B cell (primary cell): ENCODE measurements around the gene GNG10. TPM values are rescaled to one million over a fixed set of nuclear protein-coding genes. Genes with fewer than 3 reads are reported as not detected.

Experiments
- ATAC-seq: fragments of 200-7000 bp; cut with Tn5 transposase; one replicate; pipeline ENCODE4 v1.10.0; 2021; ENCODE audit warnings: low read depth, mild to moderate bottlenecking, moderate number of reproducible peaks, moderate library complexity
- CTCF ChIA-PET: fragments of 350-600 bp; sonication (Branson Sonifier 250); formaldehyde crosslinking; loops from one replicate; lab custom pipeline; 2021; ENCODE audit warnings: antibody characterized with exemption, inconsistent platforms; lab: Charles Lee
- POLR2A ChIA-PET: fragments of 350-600 bp; sonication (Branson Sonifier 250); formaldehyde crosslinking; loops from one replicate; lab custom pipeline; 2021; ENCODE audit warnings: antibody characterized with exemption; lab: Charles Lee
- DNase-seq: peaks from one replicate; pipeline ENCODE4 v3.0.0; 2013
- H2AFZ ChIP-seq: 2 replicates; pipeline ENCODE4 v1.6.1; 2012; ENCODE audit warnings: mild to moderate bottlenecking, low read depth, low read length; ENCODE audit not compliant: insufficient read depth, poor library complexity, severe bottlenecking
- H3K27ac ChIP-seq, 2 donors: 1 replicate in 1 of 2; 2 replicates in 1 of 2; pipeline ENCODE4 v1.5.1; 2012 to 2013; ENCODE audit warnings: low read length in 2 of 2, mild to moderate bottlenecking in 2 of 2, moderate library complexity in 1 of 2
- H3K27me3 ChIP-seq, 4 experiments: fragments of 200-600 bp in 1 of 4; sonication (generic) in 1 of 4; replicated peaks in 1 of 4; 1 replicate in 2 of 4; 2 replicates in 2 of 4; pipeline versions ENCODE4 v1.6.1 to v1.7.0; 2013 to 2016; ENCODE audit warnings: low read length in 3 of 4, mild to moderate bottlenecking in 2 of 4, mixed read lengths in 1 of 4, moderate library complexity in 1 of 4; ENCODE audit not compliant: insufficient read depth in 4 of 4, control insufficient read depth in 3 of 4; ENCODE audit errors: control extremely low read depth in 1 of 4
- H3K36me3 ChIP-seq, 2 experiments: replicated peaks in 1 of 2; 1 replicate in 1 of 2; 2 replicates in 1 of 2; pipeline versions ENCODE4 v1.6.1 to v1.7.1; 2013; ENCODE audit warnings: low read length in 1 of 2; ENCODE audit not compliant: insufficient read depth in 2 of 2, control insufficient read depth in 1 of 2; ENCODE audit errors: control extremely low read depth in 1 of 2, extremely low read depth in 1 of 2
- H3K4me1 ChIP-seq, 2 donors: fragments of 200-600 bp in 1 of 2; sonication (generic) in 1 of 2; 1 replicate in 1 of 2; 2 replicates in 1 of 2; pipeline versions ENCODE4 v1.5.1 to v1.6.1; 2013 to 2017; ENCODE audit warnings: low read length in 2 of 2; ENCODE audit not compliant: control insufficient read depth in 2 of 2, insufficient read depth in 2 of 2
- H3K4me2 ChIP-seq: replicated peaks from 2 replicates; pipeline ENCODE3; 2012; ENCODE audit warnings: mild to moderate bottlenecking, low read depth, low read length; ENCODE audit not compliant: poor library complexity, severe bottlenecking
- H3K4me3 ChIP-seq, 5 experiments: fragments of 200-600 bp in 1 of 5; sonication (generic) in 1 of 5; 1 replicate in 3 of 5; 2 replicates in 2 of 5; pipeline versions ENCODE4 v1.5.1 to v1.7.0; 2011 to 2016; ENCODE audit warnings: low read length in 4 of 5, mild to moderate bottlenecking in 4 of 5, low read depth in 2 of 5, control low read depth in 1 of 5, moderate library complexity in 1 of 5; ENCODE audit not compliant: insufficient read depth in 1 of 5; ENCODE audit errors: control extremely low read depth in 1 of 5, extremely low read depth in 1 of 5
- H3K79me2 ChIP-seq: fragments of 200-600 bp; sonication (generic); one replicate; pipeline ENCODE4 v1.6.0; 2016; ENCODE audit warnings: low read length; ENCODE audit not compliant: control insufficient read depth, insufficient read depth
- H3K9ac ChIP-seq: fragments of 200-600 bp; sonication (generic); 2 replicates; pipeline ENCODE4 v1.6.1; 2017; ENCODE audit warnings: mild to moderate bottlenecking, low read length, moderate library complexity
- H3K9me3 ChIP-seq, 3 donors: one replicate each; pipeline versions ENCODE4 v1.6.1 to v1.7.1; 2013; ENCODE audit warnings: low read length in 2 of 3; ENCODE audit not compliant: control insufficient read depth in 2 of 3, insufficient read depth in 1 of 3; ENCODE audit errors: control extremely low read depth in 1 of 3
- H4K20me1 ChIP-seq: 2 replicates; pipeline ENCODE4 v1.6.0; 2012; ENCODE audit warnings: mild to moderate bottlenecking, low read length; ENCODE audit not compliant: insufficient read depth, control insufficient read depth, poor library complexity, severe bottlenecking
- H3K27ac Mint-ChIP-seq: one replicate; pipeline ENCODE4 v1.8.0; 2021; ENCODE audit warnings: mixed read lengths
- H3K27me3 Mint-ChIP-seq: one replicate; pipeline ENCODE4 v1.8.0; 2021; ENCODE audit warnings: mixed read lengths
- H3K4me1 Mint-ChIP-seq: one replicate; pipeline ENCODE4 v1.8.0; 2021; ENCODE audit warnings: mixed read lengths
- H3K4me3 Mint-ChIP-seq: one replicate; pipeline ENCODE4 v1.8.0; 2021; ENCODE audit warnings: mixed read lengths
- H3K9me3 Mint-ChIP-seq: one replicate; pipeline ENCODE4 v1.8.0; 2022; ENCODE audit warnings: mixed read lengths; ENCODE audit not compliant: insufficient read depth
- EZH2 ChIP-seq: IDR thresholded peaks from 2 replicates; pipeline ENCODE4 v1.6.1; 2012; ENCODE audit warnings: borderline replicate concordance, low read depth, mild to moderate bottlenecking, moderate library complexity, low read length; ENCODE audit not compliant: insufficient read depth, poor library complexity, severe bottlenecking
- WGBS: methylation state at CpG from one replicate; pipeline ENCODE4 v1.1.5; 2013; ENCODE audit warnings: missing lambda C conversion rate; ENCODE audit not compliant: insufficient coverage; 5-methylcytosine and 5-hydroxymethylcytosine counted together
- intact Hi-C: fragments of 100-400 bp; cut with micrococcal nuclease; formaldehyde crosslinking; loops from one replicate; pipeline ENCODE4 v1.10.0; 2022
- polyA minus RNA-seq: library from RNA; depleted of rRNA, polyadenylated mRNA; stranded (reverse); fragments of >200 nt; gene quantifications from 2 replicates; pipeline ENCODE4 v1.2.3, GENCODE V29; 2012
- polyA plus RNA-seq: library from polyadenylated mRNA; depleted of rRNA; stranded (reverse); fragments of >200 nt; gene quantifications from 2 replicates; pipeline ENCODE4 v1.2.3, GENCODE V29; 2012
- total RNA-seq, 2 donors: library from RNA; stranded (reverse); fragments of 120-200 nt in 1 of 2; gene quantifications; 1 replicate in 1 of 2; 2 replicates in 1 of 2; pipeline versions ENCODE4 v1.2.3 to v1.2.4, GENCODE V29; 2013 to 2022
- TF ChIP-seq, protein P1 (sequence below): fragments of 200-600 bp; IDR thresholded peaks from one replicate; pipeline ENCODE4 v1.8.0; 2022; ENCODE audit warnings: antibody characterized with exemption, mild to moderate bottlenecking

Gene GNG10
- total RNA-seq = 5.2 and 7.2 TPM in 2 replicates
- total RNA-seq (2013) = 12.0 TPM
- 10.6 and 13.0 TPM in 2 replicates for polyA plus RNA-seq
- 2.7 and 6.4 TPM in 2 replicates for polyA minus RNA-seq

DNA sequence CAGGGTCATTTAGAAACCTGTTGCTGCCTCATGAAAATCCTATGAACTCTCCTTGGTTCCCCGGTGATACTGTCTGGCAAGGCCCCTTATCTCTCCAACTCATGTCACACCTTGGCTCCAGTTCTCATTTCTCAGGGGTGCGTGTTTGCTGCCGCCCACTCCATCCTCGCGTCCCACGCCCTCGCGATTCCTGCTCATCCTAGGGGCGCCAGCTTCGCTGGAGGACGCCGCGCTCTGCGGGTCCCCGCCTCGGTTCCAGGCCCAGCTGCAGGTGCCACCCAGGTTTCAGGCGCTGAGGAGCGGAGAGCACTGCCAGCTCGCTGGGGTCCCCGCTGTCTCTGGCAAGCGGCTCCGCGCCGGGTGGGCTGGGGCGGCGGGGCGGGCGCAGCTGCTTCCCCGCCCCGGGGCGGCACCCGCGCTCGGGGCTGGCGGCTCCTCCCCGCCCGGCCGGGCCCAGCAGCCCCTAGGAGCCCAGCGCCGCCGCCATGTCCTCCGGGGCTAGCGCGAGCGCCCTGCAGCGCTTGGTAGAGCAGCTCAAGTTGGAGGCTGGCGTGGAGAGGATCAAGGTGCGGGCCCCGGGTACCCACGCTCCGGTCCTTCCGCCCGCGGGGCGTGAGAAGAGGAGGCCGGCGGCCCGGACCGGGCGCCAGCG is at the start of gene GNG10:
GNG10 (plus strand) TSS at position 456 of the 652 bp plus-strand sequence; CDS start at position 486, 30 bp downstream.
- peak within 1 kb of the TSS; percentile 91 for H3K27ac Mint-ChIP-seq
- Histone ChIP-seq H3K4me1 (peaks cover 11 to 20% of the 10 kb centered on the region in 2 donors), H3K4me2 (peak within 1 kb of the TSS; percentile 96), H3K9me3 (no peaks in the 10 kb centered on the region), H3K27ac (peak within 1 kb of the TSS; percentile 37 to 51), H3K36me3 (no peaks in the 10 kb centered on the region), H4K20me1 (peaks cover 6% of the 10 kb centered on the region), H3K9ac (peak within 1 kb of the TSS; percentile 83), H3K4me3 (peak within 1 kb of the TSS; percentile 61 to 92 (median 74)), H3K79me2 (peaks cover 37% of the 10 kb centered on the region), H3K27me3 (no peaks in the 10 kb centered on the region), H2AFZ (peak within 1 kb of the TSS; percentile 97)
- DNase-seq (peak; percentile 75), ATAC-seq (peak; percentile 94)
- TF ChIP-seq, protein P1, sequence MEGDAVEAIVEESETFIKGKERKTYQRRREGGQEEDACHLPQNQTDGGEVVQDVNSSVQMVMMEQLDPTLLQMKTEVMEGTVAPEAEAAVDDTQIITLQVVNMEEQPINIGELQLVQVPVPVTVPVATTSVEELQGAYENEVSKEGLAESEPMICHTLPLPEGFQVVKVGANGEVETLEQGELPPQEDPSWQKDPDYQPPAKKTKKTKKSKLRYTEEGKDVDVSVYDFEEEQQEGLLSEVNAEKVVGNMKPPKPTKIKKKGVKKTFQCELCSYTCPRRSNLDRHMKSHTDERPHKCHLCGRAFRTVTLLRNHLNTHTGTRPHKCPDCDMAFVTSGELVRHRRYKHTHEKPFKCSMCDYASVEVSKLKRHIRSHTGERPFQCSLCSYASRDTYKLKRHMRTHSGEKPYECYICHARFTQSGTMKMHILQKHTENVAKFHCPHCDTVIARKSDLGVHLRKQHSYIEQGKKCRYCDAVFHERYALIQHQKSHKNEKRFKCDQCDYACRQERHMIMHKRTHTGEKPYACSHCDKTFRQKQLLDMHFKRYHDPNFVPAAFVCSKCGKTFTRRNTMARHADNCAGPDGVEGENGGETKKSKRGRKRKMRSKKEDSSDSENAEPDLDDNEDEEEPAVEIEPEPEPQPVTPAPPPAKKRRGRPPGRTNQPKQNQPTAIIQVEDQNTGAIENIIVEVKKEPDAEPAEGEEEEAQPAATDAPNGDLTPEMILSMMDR = no peak
- TF ChIP-seq EZH2 = no peak
- peaks cover 29% of the 10 kb centered on the region for H3K4me1 Mint-ChIP-seq
- POLR2A ChIA-PET = interaction anchor here (1.2 kb wide), 1 partner anchor 30 kb away, joined by 3 read pairs; the partner anchor contains the start of gene DNAJC25
- H3K9me3 Mint-ChIP-seq = no peaks in the 10 kb centered on the region
- under 1% methylated on average over 61 of the region's 61 CpGs for WGBS
- no peaks in the 10 kb centered on the region for H3K27me3 Mint-ChIP-seq
- CTCF ChIA-PET = no interaction called here
- peak within 1 kb of the TSS; percentile 99 for H3K4me3 Mint-ChIP-seq
- intact Hi-C loops = loop anchor here (1.0 to 10.0 kb wide), 2 partner anchors 30 to 1054 kb away; partner anchors contain the start of genes DNAJC25 and INIP

DNA sequence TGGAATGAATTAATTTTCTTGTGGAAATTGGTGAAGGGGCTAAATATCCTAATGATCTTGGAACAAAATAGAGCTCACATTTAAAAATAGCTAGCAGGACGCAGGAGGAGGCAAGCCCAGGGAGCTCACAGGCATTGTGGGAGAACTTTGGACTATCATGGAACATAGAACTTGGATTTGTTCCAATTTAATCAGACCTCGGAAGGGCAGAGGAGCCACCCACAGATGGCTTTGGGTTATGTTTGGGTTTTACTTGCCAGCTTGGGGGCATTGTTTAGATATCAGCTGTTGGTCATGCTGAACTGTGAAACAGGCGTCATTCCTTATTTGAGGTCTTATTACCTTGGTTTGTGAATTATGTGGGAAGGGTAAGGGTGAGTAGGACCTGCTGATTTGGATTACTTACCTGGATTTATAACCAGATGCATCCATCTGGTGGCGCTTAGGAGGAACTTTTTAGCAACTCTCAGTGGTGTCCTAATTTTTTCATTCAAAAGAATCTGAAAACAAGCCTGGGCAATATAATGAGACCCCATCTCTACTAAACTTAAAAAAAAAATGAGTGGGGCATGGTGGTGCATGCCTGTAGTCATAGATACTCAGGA is 47.9 kb upstream of the GNG10 start:
- WGBS = 80% methylated on average over 3 of the region's 4 CpGs
- no peak overlapping the region for H3K9ac ChIP-seq

More for the DNA sequence above, 47.9 kb upstream of the GNG10 start:
- Histone ChIP-seq H3K4me3 (no peak overlapping the region), H2AFZ (no peak overlapping the region), H3K27me3 (peaks cover 0 to 4% (median 2%) of the 10 kb centered on the region in 4 experiments), H3K36me3 (no peaks in the 10 kb centered on the region), H3K4me2 (no peak overlapping the region), H3K79me2 (no peaks in the 10 kb centered on the region), H4K20me1 (no peaks in the 10 kb centered on the region), H3K4me1 (no peaks in the 10 kb centered on the region), H3K27ac (no peak overlapping the region), H3K9me3 (no peaks in the 10 kb centered on the region)
- intact Hi-C loops = no loop called here
- Mint-ChIP-seq H3K27me3 (peaks cover 61% of the 10 kb centered on the region), H3K4me1 (no peaks in the 10 kb centered on the region), H3K4me3 (no peak overlapping the region), H3K9me3 (no peaks in the 10 kb centered on the region), H3K27ac (no peak overlapping the region)
- TF ChIP-seq, protein P1 = no peak
- no peak for TF ChIP-seq EZH2
- ChIA-PET CTCF (interaction anchor here (1.0 to 1.7 kb wide), 2 partner anchors 15 to 17 kb away, joined by 4 to 5 read pairs; no protein-coding TSS in a partner anchor), POLR2A (no interaction called here)
- no peak for ATAC-seq
- DNase-seq = no peak
